ENCODE measurements around the gene ZNF511. TPM values are rescaled to one million over a fixed set of nuclear protein-coding genes. Genes with fewer than 3 reads are reported as not detected.

ZNF511 gene
- total RNA-seq, 1 experiment from 2014 or later: 44.7 TPM

DNA sequence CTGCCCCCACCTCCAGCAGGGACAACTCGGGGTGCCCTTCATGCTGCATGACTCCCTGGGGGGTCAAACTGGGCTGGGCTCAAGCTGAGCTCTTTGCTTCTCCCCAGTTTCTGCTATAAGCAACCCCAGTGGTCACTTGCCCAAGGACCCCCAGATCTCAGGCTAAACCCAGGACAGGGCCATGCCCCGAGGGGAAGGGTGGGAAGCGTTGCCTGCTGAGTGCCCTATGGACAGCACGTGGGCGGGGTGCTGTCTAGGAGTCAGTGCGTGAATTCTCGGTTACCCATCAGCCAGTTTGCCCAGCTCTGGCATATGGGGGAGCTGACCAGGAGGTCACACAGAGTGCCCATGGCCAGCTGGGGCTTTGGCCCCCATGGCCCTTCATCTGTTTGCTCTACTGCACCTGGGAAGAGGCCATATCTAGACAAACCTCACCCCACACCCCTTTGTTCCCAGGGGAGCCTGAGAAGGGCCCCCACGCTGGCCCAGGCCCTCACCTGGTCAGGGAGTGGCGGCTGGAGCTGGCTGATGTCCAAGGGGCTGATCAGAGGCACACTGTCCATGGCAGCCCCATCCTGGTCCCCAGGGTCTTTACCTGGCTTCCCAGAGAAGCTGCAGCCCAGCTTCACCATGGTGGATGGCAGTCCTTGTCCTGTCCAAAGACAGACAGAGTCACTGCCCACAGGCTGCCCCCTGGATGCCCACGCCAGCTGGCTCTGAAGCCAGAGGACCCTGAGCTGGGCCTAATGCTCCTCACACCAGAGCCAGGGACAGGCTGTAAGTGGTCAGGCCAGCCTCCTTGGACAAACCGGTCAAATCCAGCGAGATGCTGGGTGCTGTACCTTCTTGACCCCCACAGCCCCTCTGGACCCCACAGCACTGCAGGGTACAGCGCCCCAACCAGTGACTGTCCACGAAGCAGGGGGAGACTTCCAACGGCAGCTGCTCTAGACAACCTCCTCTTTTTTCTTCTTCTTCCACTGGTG is 19.9 kb downstream of the ZNF511 start:
- Histone ChIP-seq H3K27ac (no peak overlapping the region), H4K20me1 (ENCODE audit: insufficient read depth) (no peaks in the 10 kb centered on the region), H3K36me3 (ENCODE audit: low read depth) (no peaks in the 10 kb centered on the region), H2AFZ (no peak overlapping the region), H3K9me2 (ENCODE audit: insufficient read depth) (no peaks in the 10 kb centered on the region), H3K4me2 (peak overlapping the region; percentile 83; the same call in 1 of the 2 replicates), H3K27me3 (ENCODE audit: insufficient read depth, low read depth) (peaks cover 15% of the 10 kb centered on the region), H3K4me3 (no peak overlapping the region), H3K4me1 (replicated peaks; ENCODE audit: insufficient read depth) (no peaks in the 10 kb centered on the region), H3F3A (ENCODE audit: insufficient read depth, low read depth) (no peaks in the 10 kb centered on the region), H3K9me3 (ENCODE audit: insufficient read depth, low read depth) (no peaks in the 10 kb centered on the region), H3K79me2 (ENCODE audit: low read depth) (no peaks in the 10 kb centered on the region)
- POLR2A ChIA-PET (ENCODE audit: unreplicated experiment): no interaction called here
- BruUV-seq (replicated peaks): no TSS peak
- DNase-seq: no peak
- TF ChIP-seq, protein P1, sequence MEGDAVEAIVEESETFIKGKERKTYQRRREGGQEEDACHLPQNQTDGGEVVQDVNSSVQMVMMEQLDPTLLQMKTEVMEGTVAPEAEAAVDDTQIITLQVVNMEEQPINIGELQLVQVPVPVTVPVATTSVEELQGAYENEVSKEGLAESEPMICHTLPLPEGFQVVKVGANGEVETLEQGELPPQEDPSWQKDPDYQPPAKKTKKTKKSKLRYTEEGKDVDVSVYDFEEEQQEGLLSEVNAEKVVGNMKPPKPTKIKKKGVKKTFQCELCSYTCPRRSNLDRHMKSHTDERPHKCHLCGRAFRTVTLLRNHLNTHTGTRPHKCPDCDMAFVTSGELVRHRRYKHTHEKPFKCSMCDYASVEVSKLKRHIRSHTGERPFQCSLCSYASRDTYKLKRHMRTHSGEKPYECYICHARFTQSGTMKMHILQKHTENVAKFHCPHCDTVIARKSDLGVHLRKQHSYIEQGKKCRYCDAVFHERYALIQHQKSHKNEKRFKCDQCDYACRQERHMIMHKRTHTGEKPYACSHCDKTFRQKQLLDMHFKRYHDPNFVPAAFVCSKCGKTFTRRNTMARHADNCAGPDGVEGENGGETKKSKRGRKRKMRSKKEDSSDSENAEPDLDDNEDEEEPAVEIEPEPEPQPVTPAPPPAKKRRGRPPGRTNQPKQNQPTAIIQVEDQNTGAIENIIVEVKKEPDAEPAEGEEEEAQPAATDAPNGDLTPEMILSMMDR (conservative IDR thresholded peaks at IDR 0.05): no peak
- no peak for TF ChIP-seq EZH2 (IDR thresholded peaks at IDR 0.05; ENCODE audit: low read depth)
- CTCF ChIA-PET: interaction anchor here (1.2 kb wide), 1 partner anchor 25 kb away, joined by 6 read pairs; no protein-coding TSS in a partner anchor
- intact Hi-C loops (cut with micrococcal nuclease; ENCODE audit: unreplicated experiment): loop anchor here (10.0 kb wide), 3 partner anchors 66 to 424 kb away; partner anchors contain the start of genes CYP2E1 and MTG1

DNA sequence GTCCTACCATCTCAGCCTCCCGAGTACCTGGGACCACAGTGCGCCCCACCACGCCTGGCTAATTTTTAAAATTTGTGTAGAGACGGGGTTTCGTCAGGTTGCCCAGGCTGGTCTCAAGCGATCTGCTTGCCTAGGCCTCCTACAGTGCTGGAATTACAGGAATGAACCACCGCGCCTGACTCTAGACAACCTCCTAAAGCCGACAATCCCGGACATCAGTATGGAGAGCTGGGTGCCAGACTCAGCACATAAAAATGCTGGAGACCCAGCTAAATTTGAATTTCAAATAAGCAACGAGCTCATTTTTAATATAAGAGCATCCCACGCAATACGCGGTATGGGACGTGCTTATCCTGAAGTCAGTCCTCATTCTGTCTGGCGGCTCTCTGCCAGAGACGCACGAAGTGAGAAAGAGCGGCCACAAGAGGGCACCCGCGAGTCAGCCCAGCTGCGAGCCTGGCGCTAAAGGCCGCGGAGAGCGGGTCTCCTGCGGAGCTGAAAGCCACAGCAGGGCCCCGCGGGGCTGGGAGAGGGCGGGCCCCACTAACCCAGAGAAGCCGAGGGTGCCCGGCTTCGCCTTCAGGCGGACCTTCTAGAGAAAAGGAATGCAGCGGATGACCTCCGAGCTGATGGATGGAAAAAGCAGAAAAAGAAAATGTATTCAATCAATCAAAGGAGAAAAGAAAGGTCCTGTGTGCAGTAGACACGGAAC is 20.9 kb downstream of the ZNF511 start:
- peak; percentile 54 to 73 for DNase-seq
- intact Hi-C loops (cut with micrococcal nuclease; ENCODE audit: unreplicated experiment): loop anchor here (10.0 kb wide), 3 partner anchors 65 to 425 kb away; partner anchors contain the start of genes CYP2E1 and MTG1
- no peaks in the 10 kb centered on the region for H3F3A ChIP-seq (ENCODE audit: insufficient read depth, low read depth)
- H3K36me3 ChIP-seq (ENCODE audit: low read depth): no peaks in the 10 kb centered on the region
- TF ChIP-seq, protein P1 (conservative IDR thresholded peaks at IDR 0.05): peak; percentile 90
- no peak for TF ChIP-seq EZH2 (IDR thresholded peaks at IDR 0.05; ENCODE audit: low read depth)
- no peaks in the 10 kb centered on the region for H4K20me1 ChIP-seq (ENCODE audit: insufficient read depth)
- H3K27me3 ChIP-seq (ENCODE audit: insufficient read depth, low read depth): peaks cover 15% of the 10 kb centered on the region
- POLR2A ChIA-PET (ENCODE audit: unreplicated experiment): no interaction called here
- H3K4me1 ChIP-seq (replicated peaks; ENCODE audit: insufficient read depth): no peaks in the 10 kb centered on the region
- H3K27ac ChIP-seq: no peak overlapping the region
- CTCF ChIA-PET: interaction anchor here (0.9 to 1.2 kb wide), 2 partner anchors 16 to 24 kb away, joined by 3 to 6 read pairs; no protein-coding TSS in a partner anchor
- no TSS peak for BruUV-seq (replicated peaks)
- no peaks in the 10 kb centered on the region for H3K79me2 ChIP-seq (ENCODE audit: low read depth)
- H3K4me2 ChIP-seq: peak overlapping the region; percentile 83
- no peaks in the 10 kb centered on the region for H3K9me3 ChIP-seq (ENCODE audit: insufficient read depth, low read depth)
- 0 out of 2 replicates have a peak overlapping the region, but pooled peaks have one; percentile 58 for H2AFZ ChIP-seq
- no peaks in the 10 kb centered on the region for H3K9me2 ChIP-seq (ENCODE audit: insufficient read depth)
- peak overlapping the region; percentile 45; the same call in 1 of the 2 replicates for H3K4me3 ChIP-seq

DNA sequence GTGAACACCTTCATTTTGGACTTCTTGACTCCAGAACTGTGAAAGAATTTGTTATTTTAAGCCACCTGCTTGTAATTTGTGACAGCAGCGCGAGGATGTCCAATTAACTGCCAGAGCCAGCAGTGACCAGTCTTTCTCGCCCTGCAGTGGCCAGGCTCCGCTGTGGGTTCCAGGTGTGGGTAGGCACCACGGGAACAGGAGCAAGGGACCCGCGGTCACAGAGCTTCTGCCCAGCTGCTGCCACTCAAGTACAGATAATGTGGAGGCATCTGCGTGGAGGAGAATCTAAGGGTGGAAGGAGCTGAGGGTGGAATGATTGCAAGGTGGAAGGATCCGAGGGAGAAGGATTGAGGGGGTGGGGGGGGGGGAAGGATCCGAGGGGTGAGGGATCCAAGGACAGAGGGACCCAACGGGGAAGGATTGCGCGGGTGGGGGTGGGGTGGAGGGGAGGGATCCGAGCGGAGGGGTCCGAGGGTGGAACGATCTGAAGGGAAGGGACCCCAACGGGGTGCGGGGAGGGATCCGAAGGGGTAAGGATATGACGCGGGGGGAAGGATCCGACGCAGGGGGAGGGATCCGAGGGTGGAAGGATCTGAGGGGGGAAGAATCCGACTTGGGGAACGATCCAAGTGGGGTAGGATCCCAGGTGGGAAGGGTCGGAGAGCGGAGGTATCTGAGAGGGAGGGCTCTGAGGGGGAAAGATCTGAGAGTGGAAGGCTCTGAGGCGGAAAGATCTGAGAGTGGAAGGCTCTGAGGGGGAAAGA is 24.4 kb downstream of the ZNF511 start:
- H2AFZ ChIP-seq: no peak overlapping the region
- no peak overlapping the region for H3K27ac ChIP-seq
- no peaks in the 10 kb centered on the region for H3K79me2 ChIP-seq (ENCODE audit: low read depth)
- no peak for DNase-seq
- H3K27me3 ChIP-seq (ENCODE audit: insufficient read depth, low read depth): peaks cover 15% of the 10 kb centered on the region
- TF ChIP-seq, protein P1 (conservative IDR thresholded peaks at IDR 0.05): no peak
- TF ChIP-seq EZH2 (IDR thresholded peaks at IDR 0.05; ENCODE audit: low read depth): no peak
- H3K9me3 ChIP-seq (ENCODE audit: insufficient read depth, low read depth): no peaks in the 10 kb centered on the region
- no peaks in the 10 kb centered on the region for H3F3A ChIP-seq (ENCODE audit: insufficient read depth, low read depth)
- CTCF ChIA-PET: no interaction called here
- H3K4me2 ChIP-seq: no peak overlapping the region
- no peaks in the 10 kb centered on the region for H3K9me2 ChIP-seq (ENCODE audit: insufficient read depth)
- no peak overlapping the region for H3K4me3 ChIP-seq
- intact Hi-C loops (cut with micrococcal nuclease; ENCODE audit: unreplicated experiment): no loop called here
- POLR2A ChIA-PET (ENCODE audit: unreplicated experiment): no interaction called here
- H3K4me1 ChIP-seq (replicated peaks; ENCODE audit: insufficient read depth): no peaks in the 10 kb centered on the region
- H4K20me1 ChIP-seq (ENCODE audit: insufficient read depth): no peaks in the 10 kb centered on the region
- no TSS peak for BruUV-seq (replicated peaks)
- no peaks in the 10 kb centered on the region for H3K36me3 ChIP-seq (ENCODE audit: low read depth)
